Skeletal muscle cell (primary cell): ENCODE data around the gene ZNF415.
A peak's percentile ranks its signal among the peaks of the same experiment; 100 is the strongest.

Experiments used
- DNase-seq: peaks from one replicate; pipeline ENCODE4 v3.0.0-alpha.2; 2010; ENCODE audit warnings: low read depth
- H3K4me3 ChIP-seq: 2 replicates; pipeline ENCODE4 v1.5.1; 2011; ENCODE audit warnings: low read depth, mild to moderate bottlenecking, control low read depth, low read length, moderate library complexity

ZNF415 gene

GRCh38 chr19:53068199-53068598, 64.5 kb downstream of the ZNF415 start:
- H3K4me3 ChIP-seq = no peak overlapping the region
- no peak for DNase-seq

DNA sequence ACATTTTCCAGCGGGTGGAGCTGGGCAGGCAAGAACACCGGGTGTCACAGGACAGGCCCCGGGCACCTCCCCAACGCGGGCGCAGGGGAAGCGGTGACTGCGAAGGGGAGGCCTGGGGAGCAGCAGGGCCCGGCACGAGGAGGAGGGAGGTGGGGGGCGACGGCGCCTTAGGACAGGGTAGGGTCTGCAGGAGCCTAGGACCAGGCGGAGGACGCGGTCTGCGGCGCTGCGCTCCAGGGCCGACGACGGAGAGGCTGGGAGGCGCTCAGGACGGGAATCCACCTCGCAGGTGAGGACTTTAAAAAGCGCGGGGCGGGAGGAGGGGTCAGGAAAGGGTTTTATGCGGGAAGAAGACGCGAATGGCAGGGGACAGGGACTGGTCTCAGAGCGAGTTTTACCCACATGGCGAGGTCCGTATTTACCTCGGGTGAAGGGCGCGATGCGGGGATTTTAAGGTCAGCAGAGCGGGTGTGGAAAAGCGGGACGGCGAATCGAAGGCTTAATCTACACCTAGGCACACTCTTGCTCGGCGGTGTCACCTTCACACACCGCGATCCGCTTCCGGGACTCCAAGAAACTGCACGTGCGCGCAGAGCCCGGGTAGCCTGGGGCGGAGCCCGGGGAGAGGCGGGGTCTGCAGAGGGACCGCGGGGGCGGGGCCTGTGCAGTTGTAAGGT, 74.7 kb downstream of the ZNF415 start:
- no peak for DNase-seq
- peak overlapping the region; percentile 40 for H3K4me3 ChIP-seq
